ENCODE measurements around the gene KCNAB1. TPM values are rescaled to one million over a fixed set of nuclear protein-coding genes. Genes with fewer than 3 reads are reported as not detected.
"Not testable (repeated sequence)": the region's sequence is repeated elsewhere in the genome, so short reads cannot be mapped to it uniquely, and the experiment has no call there.

Gene KCNAB1
- total RNA-seq, 2 donors from 2014 or later = 2.6 to 3.5 TPM

- DNase-seq = no peak
- ATAC-seq = peak in 1 of 2 donors; percentile 19
- intact Hi-C loops (cut with DNase I) = no loop called here
Observed at GRCh38 chr3:156207802-156208685, 87.7 kb downstream of the KCNAB1 start.

DNA sequence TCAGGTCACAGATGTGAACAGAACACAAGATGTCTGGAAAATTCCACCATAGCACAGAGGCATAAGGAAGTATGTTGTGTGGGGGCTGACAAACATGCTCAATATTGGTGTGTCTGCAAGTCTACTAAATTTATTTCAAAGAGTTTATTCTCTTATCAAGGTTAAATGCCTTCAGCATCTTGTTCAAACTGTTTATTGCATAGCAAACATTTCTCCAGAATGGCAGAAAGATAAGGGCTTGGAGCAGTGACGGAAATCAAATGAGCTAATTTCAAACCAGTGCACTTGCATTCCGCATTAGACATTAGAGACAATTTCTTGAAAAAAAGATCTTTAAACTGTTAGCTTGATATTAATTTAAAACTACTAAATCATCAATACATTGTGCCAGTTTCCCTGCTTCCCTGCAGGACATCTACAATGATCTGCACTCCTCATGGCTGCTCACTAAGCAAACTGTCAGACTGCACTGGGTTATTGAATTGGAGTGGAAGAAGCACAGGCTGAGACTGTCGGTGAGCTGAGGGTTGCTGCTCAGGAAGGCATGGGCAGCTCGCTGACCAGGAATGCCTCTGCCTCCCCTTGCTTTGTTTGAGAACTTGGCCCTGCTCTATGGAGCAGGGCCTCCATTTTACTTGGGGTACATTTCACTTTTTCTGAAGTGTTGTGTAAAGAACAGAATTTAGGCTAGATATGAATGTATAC, 89.4 kb downstream of the KCNAB1 start:
- no peak for DNase-seq
- no peak for ATAC-seq
- intact Hi-C loops (cut with DNase I) = no loop called here

GRCh38 chr3:156211583-156211982, 91.2 kb downstream of the KCNAB1 start:
- DNase-seq (no peak), ATAC-seq (no peak)
- intact Hi-C loops (cut with DNase I) = no loop called here

DNA sequence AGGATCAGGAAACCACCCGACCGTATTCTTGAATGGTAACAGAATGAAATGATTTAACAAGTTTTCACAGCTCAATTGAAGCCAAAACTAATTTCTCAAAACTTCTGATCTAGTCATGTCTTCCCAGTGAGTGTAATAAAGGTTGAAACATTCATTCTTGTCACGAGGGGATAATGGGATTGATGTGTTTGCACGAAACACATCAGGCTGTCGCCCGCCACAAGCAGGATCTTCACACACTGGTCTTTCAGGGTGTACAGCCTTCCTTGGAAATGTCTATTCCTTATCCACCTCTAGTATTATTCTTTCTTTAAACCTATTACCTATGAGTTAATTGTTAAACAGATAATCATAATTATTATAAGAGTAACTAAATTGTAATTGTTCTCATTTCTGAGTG, 94.3 kb downstream of the KCNAB1 start:
- ATAC-seq (no peak), DNase-seq (no peak)
- intact Hi-C loops (cut with DNase I) = no loop called here

- no peak for DNase-seq
- intact Hi-C loops (cut with DNase I) = no loop called here
- no peak for ATAC-seq
Observed at GRCh38 chr3:156215751-156216150, 95.4 kb downstream of the KCNAB1 start.

DNA sequence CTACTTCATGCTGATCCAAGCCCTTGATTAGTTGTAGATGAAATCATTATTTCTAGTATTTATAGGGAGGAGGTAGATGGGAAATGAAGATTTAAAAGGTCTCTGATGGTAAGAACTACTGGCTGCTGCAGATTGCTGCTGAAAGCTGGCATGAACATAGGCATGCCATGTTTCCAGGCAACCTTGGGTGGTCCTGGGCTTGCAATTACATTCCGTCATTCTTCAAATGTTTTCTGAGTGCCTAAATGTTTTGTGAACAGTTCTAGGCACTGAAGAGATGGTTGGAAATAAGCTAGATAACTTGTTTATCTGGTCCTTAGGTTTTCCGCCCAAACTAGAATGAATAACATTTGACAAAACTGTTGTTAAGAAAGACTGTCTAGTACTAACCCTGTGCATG, 95.8 kb downstream of the KCNAB1 start:
- ATAC-seq (no peak), DNase-seq (no peak)
- intact Hi-C loops (cut with DNase I) = no loop called here

GRCh38 chr3:156216852-156217251, 96.5 kb downstream of the KCNAB1 start:
- intact Hi-C loops (cut with DNase I) = no loop called here
- DNase-seq (no peak), ATAC-seq (no peak)

DNA sequence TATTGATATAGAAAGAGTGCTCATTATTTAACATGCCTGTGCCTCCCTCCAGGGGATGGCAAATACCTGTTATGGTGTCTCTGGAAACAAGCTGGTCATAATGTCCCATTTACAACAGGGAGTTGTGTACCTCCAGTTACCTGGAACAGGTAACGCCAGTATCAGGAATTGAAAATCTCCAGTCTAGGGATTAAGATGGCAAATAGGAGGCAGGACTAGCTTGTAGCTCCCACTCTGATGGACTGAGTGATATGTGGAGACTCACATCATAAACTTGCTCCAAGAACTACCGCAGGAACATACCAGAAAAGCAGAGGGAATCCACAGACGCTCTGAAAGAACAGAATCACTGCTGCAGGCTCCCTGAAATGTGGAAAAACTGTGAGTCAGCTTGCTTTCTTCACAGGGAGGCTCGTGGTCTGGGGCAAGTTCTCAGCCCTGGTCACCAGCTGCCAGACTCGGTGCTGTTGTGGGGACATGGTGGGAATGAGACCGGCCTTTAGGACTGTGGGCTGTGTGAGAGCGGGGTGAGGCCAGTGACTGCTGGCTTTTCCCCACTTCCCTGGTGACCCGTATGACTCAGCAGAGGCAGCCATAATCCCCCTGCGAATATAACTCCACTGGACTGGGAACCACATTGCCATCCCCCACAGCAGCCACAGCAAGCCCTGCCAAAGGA, 97.4 kb downstream of the KCNAB1 start:
- intact Hi-C loops (cut with DNase I) = no loop called here
- no peak for ATAC-seq
- DNase-seq = no peak

- no peak for ATAC-seq
- DNase-seq = no peak
- intact Hi-C loops (cut with DNase I) = no loop called here
Observed at GRCh38 chr3:156218353-156218744, 98.0 kb downstream of the KCNAB1 start.

- ATAC-seq; DNase-seq; intact Hi-C loops (cut with DNase I): not testable (repeated sequence)
Observed at GRCh38 chr3:156222381-156222780, 102.0 kb downstream of the KCNAB1 start.

DNA sequence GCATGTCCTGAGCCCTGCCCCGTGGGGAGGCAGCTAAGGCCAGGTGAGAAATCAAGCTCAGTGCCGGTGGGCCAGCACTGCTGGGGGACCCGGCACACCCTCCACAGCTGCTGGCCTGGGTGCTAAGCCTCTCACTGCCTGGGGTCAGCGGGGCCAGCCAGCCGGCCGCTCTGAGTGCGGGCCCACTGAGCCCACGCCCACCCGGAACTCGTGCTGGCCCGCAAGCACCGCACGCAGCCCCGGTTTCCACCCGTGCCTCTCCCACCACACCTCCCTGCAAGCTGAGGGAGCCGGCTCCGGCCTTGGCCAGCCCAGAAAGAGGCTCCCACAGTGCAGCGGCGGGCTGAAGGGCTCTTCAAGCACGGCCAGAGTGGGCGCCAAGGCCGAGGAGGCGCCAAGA, 103.7 kb downstream of the KCNAB1 start:
- DNase-seq; intact Hi-C loops (cut with DNase I); ATAC-seq: not testable (repeated sequence)

DNA sequence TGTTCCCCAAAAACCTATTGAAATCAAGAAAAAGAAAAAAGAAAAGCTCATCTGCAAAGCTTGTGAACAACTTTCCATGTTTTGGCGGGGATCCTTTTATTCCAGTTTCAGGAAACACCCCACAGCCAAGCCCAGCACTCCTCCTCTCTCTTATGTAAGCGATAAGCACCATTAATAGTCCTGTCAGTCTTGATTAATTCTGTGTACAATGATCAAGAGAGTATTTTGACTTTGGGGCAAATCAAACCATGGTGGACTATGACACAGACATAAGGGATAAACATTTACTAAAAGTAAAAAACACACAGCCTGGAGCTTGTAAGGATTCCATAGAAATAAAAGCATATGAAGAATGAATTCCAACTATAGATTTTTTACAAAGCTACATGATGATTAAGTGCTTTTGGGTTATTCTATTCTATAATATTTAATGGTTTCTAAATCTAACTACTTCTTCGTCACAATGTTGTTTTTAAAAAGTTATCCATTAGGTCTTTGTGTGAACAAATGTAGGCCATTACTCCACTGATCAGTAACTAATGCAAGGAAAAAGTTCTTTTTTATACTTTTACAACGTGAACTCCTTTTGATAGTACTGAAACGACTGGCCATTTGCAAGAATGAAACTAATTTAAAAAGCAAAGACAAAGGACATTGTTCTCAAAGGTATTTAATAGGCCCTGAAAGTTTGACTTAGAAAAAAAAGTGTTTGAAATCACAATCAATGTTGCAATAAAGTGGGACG, 106.5 kb downstream of the KCNAB1 start:
- intact Hi-C loops (cut with DNase I) = no loop called here
- no peak for ATAC-seq

GRCh38 chr3:156227704-156228103, 107.3 kb downstream of the KCNAB1 start:
- ATAC-seq = no peak
- intact Hi-C loops (cut with DNase I) = no loop called here
- DNase-seq = no peak

More for the DNA sequence above, 106.5 kb downstream of the KCNAB1 start:
- no peak for DNase-seq

- DNase-seq (no peak), ATAC-seq (no peak)
- intact Hi-C loops (cut with DNase I) = no loop called here
Observed at GRCh38 chr3:156230278-156230900, 110.0 kb downstream of the KCNAB1 start.

DNA sequence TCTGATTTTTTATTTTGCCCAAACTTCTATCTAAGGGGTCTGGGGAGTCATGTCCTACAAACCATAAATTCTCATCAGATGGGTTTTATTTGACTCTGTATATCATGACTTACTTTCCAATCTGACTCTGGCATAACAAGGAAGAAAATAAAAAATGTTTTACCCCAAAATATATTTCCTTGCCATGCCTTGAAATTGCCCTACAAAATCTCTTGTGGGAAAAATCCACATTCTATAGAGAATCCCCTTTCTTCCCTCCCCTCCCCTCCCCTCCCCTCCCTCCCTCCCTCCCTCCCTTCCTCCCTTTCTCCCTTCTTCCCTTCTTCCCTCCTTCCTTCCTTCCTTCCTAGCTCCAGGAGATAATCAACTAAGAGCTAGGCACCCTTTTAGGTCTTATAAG, 110.8 kb downstream of the KCNAB1 start:
- intact Hi-C loops (cut with DNase I); ATAC-seq; DNase-seq: not testable (repeated sequence)

DNA sequence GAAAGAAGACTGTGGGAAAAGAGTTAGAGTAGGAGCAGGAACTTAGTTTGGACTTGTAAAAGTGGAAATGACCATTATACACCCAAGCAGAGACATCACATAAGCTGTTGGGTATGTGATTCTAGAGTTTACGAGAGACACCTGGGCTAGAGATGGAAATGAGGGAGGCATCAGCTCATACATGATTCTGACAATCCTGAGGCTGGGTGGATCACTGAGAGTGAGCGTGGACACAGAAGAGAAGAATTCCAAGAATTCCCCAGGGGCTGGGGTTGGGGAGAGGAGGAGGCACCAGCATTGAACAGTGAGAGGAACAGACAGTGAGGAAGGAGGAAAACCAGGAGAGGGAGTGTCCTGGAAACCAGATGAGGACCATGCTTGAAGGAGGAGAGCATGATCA, 113.5 kb downstream of the KCNAB1 start:
- DNase-seq (no peak), ATAC-seq (no peak)
- intact Hi-C loops (cut with DNase I) = no loop called here

GRCh38 chr3:156236556-156237260, 116.3 kb downstream of the KCNAB1 start:
- ATAC-seq (no peak), DNase-seq (no peak)
- intact Hi-C loops (cut with DNase I) = no loop called here

- intact Hi-C loops (cut with DNase I) = no loop called here
- ATAC-seq = no peak
- no peak for DNase-seq
Observed at GRCh38 chr3:156240642-156241041, 120.3 kb downstream of the KCNAB1 start.

Data from left cardiac atrium (tissue), 4 donors.